Karpas-422 (cell line): Measurements from ENCODE around the gene SPTBN1. TPM values are rescaled to one million over a fixed set of nuclear protein-coding genes. Genes with fewer than 3 reads are reported as not detected.

ENCODE experiments used
- DNase-seq: peaks from one replicate; pipeline ENCODE4 v3.0.0-alpha.2; 2015
- H2AFZ ChIP-seq: fragments of 200-600 bp; sonication (generic); 2 replicates; pipeline ENCODE4 v1.6.1; 2014; ENCODE audit warnings: antibody characterized with exemption, low read length, mixed read lengths
- H3K27ac ChIP-seq: fragments of 200-600 bp; sonication (generic); 2 replicates; pipeline ENCODE4 v1.5.1; 2014; ENCODE audit warnings: mild to moderate bottlenecking, low read length, moderate library complexity
- H3K27me3 ChIP-seq: fragments of 200-600 bp; sonication (generic); 2 replicates; pipeline ENCODE4 v1.6.1; 2014; ENCODE audit warnings: low read length, mixed read lengths
- H3K36me3 ChIP-seq: fragments of 200-600 bp; sonication (generic); 2 replicates; pipeline ENCODE4 v1.6.1; 2014; ENCODE audit warnings: low read length, mixed read lengths; ENCODE audit not compliant: insufficient read depth
- H3K4me1 ChIP-seq: fragments of 200-600 bp; sonication (generic); 2 replicates; pipeline ENCODE4 v1.6.1; 2014; ENCODE audit warnings: mild to moderate bottlenecking, low read length, mixed read lengths
- H3K4me2 ChIP-seq: fragments of 200-600 bp; sonication (generic); 2 replicates; pipeline ENCODE4 v1.6.1; 2014; ENCODE audit warnings: low read length, low read depth, mild to moderate bottlenecking; ENCODE audit not compliant: poor library complexity, severe bottlenecking
- H3K4me3 ChIP-seq: fragments of 200-600 bp; sonication (generic); 2 replicates; pipeline ENCODE4 v1.5.1; 2014; ENCODE audit warnings: mild to moderate bottlenecking, antibody characterized with exemption, low read length, mixed read lengths
- H3K79me2 ChIP-seq: fragments of 200-600 bp; sonication (generic); 2 replicates; pipeline ENCODE4 v1.6.1; 2014; ENCODE audit warnings: mild to moderate bottlenecking, low read length, mixed read lengths
- H3K9ac ChIP-seq: fragments of 200-600 bp; sonication (generic); 2 replicates; pipeline ENCODE4 v1.6.0; 2014; ENCODE audit warnings: low read length
- H3K9me2 ChIP-seq: fragments of 200-600 bp; sonication (generic), shearing (Covaris generic); replicated peaks from 2 replicates; pipeline ENCODE4 v1.6.0; 2014; ENCODE audit warnings: mild to moderate bottlenecking, low read length, moderate library complexity; ENCODE audit not compliant: insufficient read depth
- H3K9me3 ChIP-seq: fragments of 300-700, 200-600 bp; sonication (generic); 2 replicates; pipeline ENCODE4 v1.6.1; 2014; ENCODE audit warnings: low read length, mixed read lengths
- H4K20me1 ChIP-seq: fragments of 200-600 bp; sonication (generic); 2 replicates; pipeline ENCODE4 v1.6.1; 2014; ENCODE audit warnings: mild to moderate bottlenecking, antibody characterized with exemption, low read length, low read depth; ENCODE audit not compliant: insufficient read depth
- total RNA-seq: library from RNA; depleted of rRNA; stranded (reverse); fragments of >200 nt; shearing (Covaris generic); gene quantifications from 2 replicates; pipeline ENCODE4 v1.2.3, GENCODE V29; 2014; ENCODE audit warnings: low replicate concordance

SPTBN1 gene
- total RNA-seq, 1 experiment from 2014 or later = 6.2 TPM

DNA sequence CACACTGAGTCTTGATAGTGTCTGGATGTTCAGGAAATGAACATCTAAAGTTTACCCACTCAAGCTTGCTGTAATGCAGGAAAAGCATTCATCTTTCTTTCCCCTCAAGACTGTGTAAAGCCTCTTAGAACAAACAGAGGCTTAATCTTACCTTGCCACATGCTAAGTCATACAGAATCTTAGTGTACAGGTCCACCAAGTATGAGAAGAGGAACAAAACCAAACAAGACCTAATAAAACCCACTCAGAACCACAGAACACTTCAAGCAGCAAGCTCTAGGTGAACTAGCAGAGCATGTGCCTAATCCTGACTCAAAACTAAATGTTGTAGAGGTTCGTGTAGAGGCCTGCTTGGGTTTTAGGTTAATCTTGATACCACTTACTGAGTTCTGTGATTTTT, 97.6 kb downstream of the SPTBN1 start:
- H3K27me3 ChIP-seq = no peaks in the 10 kb centered on the region
- H3K27ac ChIP-seq = no peak overlapping the region
- H4K20me1 ChIP-seq = no peaks in the 10 kb centered on the region
- no peak overlapping the region for H3K4me3 ChIP-seq
- H3K9me3 ChIP-seq = no peaks in the 10 kb centered on the region
- no peak overlapping the region for H3K9ac ChIP-seq
- DNase-seq = no peak
- H3K9me2 ChIP-seq = no peaks in the 10 kb centered on the region
- H3K79me2 ChIP-seq = no peaks in the 10 kb centered on the region
- H3K4me2 ChIP-seq = no peak overlapping the region
- H2AFZ ChIP-seq = no peak overlapping the region
- no peaks in the 10 kb centered on the region for H3K36me3 ChIP-seq
- peaks cover 17% of the 10 kb centered on the region for H3K4me1 ChIP-seq

DNA sequence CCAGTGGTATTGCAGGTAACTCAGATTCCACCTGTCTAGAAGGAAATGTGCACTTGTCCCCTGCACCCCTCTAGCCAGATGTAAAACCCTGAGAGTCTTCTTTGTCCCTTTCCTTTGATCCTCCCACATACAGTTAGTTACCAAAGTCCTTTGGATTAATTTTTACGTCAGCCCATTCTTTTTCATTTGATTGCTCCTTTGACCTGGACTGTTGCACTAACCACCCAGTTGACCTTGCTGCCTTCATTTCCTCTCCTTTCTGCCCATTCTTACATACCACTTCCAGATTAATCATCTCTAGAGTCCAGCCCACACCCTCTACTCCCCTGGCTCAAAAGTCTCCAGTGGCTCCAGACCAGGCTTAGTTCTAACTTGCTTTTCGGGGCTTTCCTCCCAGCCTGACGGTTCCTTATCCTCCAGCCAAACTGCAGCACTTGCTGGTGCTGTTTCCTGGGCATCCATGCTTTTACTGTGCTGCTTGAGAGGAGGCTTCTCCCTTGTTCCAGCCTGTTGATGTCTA, 99.3 kb downstream of the SPTBN1 start:
- no peak for DNase-seq
- Histone ChIP-seq H3K9me3 (no peaks in the 10 kb centered on the region), H3K4me3 (no peak overlapping the region), H3K27me3 (no peaks in the 10 kb centered on the region), H3K9me2 (no peaks in the 10 kb centered on the region), H3K9ac (no peak overlapping the region), H3K4me1 (peaks cover 33% of the 10 kb centered on the region), H3K27ac (no peak overlapping the region), H4K20me1 (no peaks in the 10 kb centered on the region), H3K79me2 (no peaks in the 10 kb centered on the region), H2AFZ (no peak overlapping the region), H3K4me2 (no peak overlapping the region), H3K36me3 (no peaks in the 10 kb centered on the region)

DNA sequence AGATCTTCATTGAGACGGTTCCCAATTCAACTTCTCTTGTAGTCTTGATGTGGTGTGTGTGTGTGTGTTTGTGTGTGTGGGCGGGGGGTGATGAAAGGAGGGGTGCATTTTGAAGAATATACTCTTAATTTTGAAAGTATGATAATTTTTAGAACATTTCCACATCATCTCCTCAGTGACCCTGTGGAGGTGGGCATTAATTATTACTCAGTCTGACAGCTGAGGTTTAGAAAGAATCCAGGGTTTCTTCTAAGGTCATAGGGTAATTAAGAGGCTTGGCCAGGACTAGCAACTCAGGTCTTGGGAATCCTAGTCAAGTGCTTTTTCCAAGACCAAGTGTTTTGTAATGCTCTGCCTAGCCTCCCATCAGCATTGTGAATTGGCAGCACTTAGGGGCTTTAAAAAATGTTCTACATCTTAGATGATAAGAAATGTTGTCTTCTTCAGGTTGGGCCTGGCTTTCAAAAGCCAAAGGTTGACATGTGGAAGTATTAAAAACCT, 100.5 kb downstream of the SPTBN1 start:
- Histone ChIP-seq H3K79me2 (no peaks in the 10 kb centered on the region), H4K20me1 (no peaks in the 10 kb centered on the region), H3K9me3 (no peaks in the 10 kb centered on the region), H2AFZ (no peak overlapping the region), H3K4me1 (peaks cover 43% of the 10 kb centered on the region), H3K27ac (no peak overlapping the region), H3K36me3 (no peaks in the 10 kb centered on the region), H3K27me3 (no peaks in the 10 kb centered on the region), H3K4me2 (no peak overlapping the region), H3K9me2 (no peaks in the 10 kb centered on the region), H3K4me3 (no peak overlapping the region), H3K9ac (no peak overlapping the region)
- DNase-seq = no peak

DNA sequence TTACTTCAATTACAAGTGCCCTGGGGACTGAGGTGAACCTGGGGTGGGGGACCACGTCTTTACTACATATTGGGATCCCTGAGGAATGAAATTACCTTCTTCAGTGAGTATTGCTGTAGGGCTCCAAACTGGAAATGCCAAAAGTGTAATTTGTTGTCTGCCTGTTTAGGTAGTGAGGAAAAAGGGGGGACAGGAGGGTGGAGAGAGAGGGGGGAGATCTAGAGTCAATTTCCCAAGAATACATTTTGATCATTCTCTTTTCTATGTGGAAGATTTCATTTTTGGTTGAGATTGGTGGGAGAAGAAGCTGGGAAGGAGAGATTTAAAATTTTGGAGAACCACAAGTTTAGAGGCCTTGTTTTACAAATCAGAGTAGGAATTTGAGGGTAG, 101.1 kb downstream of the SPTBN1 start:
- Histone ChIP-seq H2AFZ (peak overlapping the region; percentile 93), H3K79me2 (no peaks in the 10 kb centered on the region), H3K27ac (no peak overlapping the region)

DNA sequence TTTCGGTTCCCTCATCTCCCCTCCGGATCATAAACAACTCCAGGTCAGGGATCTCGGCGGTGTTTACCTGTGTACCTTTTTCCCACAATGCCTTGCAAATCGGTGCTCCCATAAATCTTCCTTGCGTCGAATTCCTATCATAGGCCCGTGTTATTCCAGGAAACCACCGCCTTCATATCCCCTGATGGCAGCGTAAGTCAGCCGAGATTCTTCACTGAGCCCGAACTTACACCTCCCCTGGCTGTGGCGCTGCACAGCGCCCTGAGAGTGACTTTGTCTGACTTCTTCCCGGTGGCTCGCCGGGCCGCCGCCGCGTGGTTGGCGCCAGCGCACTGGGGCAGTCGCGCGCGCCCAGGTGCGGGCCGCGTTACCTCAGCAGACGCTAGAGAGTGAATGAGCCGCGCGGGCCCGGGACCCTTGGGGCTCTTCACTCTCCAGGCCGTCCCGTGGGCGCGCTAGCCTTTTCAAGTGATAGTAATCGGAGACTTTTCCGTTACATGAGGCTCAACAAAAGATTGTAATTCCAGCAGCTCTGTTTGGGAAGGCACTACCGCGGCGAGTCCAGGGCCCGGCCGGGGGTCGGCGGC, 101.6 kb downstream of the SPTBN1 start:
- no peaks in the 10 kb centered on the region for H4K20me1 ChIP-seq
- no peaks in the 10 kb centered on the region for H3K9me2 ChIP-seq
- no peaks in the 10 kb centered on the region for H3K79me2 ChIP-seq
- H3K9ac ChIP-seq = peak overlapping the region; percentile 68
- DNase-seq = peak; percentile 74
- no peaks in the 10 kb centered on the region for H3K36me3 ChIP-seq
- H3K4me3 ChIP-seq = peak overlapping the region; percentile 82
- H3K27me3 ChIP-seq = no peaks in the 10 kb centered on the region
- H3K4me2 ChIP-seq = peak overlapping the region; percentile 100
- no peak overlapping the region for H3K27ac ChIP-seq
- peak overlapping the region; percentile 93 for H2AFZ ChIP-seq
- no peaks in the 10 kb centered on the region for H3K9me3 ChIP-seq
- peaks cover 43% of the 10 kb centered on the region for H3K4me1 ChIP-seq

More for the DNA sequence above, 101.1 kb downstream of the SPTBN1 start:
- no peak overlapping the region for H3K4me3 ChIP-seq
- peak overlapping the region; percentile 100 for H3K4me2 ChIP-seq
- no peak for DNase-seq
- no peak overlapping the region for H3K9ac ChIP-seq
- no peaks in the 10 kb centered on the region for H3K27me3 ChIP-seq
- no peaks in the 10 kb centered on the region for H4K20me1 ChIP-seq
- no peaks in the 10 kb centered on the region for H3K36me3 ChIP-seq
- H3K4me1 ChIP-seq = peaks cover 43% of the 10 kb centered on the region
- H3K9me3 ChIP-seq = no peaks in the 10 kb centered on the region
- H3K9me2 ChIP-seq = no peaks in the 10 kb centered on the region

DNA sequence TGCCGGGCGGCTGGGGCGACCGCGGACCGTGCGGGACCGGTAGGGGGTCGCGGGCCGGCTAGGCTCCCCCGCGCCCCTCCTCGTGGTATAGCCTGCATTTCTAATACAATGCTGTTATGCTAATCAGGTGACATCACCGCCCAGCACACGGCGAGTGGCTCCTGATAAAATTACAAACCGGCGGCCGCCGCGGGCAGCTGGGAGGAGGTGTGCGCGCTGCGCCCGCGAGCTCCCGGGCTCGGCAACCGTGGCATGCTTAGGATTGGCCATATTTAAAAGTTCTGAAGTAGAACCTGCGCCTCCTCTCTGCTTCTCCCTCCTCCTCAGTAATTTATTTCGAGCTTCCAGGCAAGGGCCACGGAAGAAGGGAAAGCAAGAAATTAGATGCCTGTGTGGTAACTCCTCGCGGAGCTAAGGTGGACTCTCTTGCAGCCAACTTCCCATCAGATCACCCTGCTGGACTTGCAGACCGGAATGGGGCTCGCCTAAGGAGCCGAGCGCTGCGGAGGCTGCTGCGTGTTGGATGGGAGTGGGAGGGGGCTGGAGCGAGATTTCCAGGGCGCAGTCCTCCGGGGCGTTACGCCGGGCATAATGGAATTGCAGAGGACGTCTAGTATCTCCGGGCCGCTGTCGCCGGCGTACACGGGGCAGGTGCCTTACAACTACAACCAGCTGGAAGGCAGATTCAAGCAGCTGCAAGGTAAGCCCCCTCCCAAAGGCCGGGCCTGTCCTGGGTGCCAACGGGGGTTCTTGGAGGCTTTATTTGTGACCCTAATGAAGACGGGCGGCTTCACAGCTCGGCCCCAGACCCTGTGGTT, 102.3 kb downstream of the SPTBN1 start:
- Histone ChIP-seq H3K9me2 (no peaks in the 10 kb centered on the region), H3K4me2 (peak overlapping the region; percentile 100), H3K27me3 (no peaks in the 10 kb centered on the region), H4K20me1 (no peaks in the 10 kb centered on the region), H2AFZ (peak overlapping the region; percentile 93), H3K4me3 (peak overlapping the region; percentile 82), H3K27ac (no peak overlapping the region), H3K4me1 (peaks cover 43% of the 10 kb centered on the region), H3K79me2 (no peaks in the 10 kb centered on the region), H3K9me3 (no peaks in the 10 kb centered on the region), H3K36me3 (no peaks in the 10 kb centered on the region), H3K9ac (peak overlapping the region; percentile 68)
- DNase-seq = peak; percentile 65

DNA sequence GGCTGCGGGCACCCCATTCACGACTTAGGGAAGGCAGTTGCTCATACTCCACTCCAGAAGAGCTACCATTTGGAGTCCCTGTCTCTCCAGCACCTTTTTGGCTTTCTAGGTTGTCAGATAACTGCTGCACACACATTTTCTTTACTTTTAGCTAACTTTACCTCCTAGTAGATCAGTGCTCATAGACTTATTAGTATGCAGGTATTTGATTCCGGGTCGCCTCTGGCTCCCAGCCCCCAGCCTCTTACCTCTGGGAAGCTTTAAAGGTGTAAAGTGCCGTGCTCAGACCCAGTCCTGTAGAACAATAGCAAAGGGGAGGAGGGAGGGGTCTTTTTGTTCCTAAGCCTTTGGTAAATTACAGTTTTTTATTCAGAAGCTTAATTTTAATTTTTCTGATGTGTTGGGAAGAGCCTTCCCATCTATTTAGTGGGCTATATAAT, 102.9 kb downstream of the SPTBN1 start:
- peak; percentile 67 for DNase-seq
- Histone ChIP-seq H3K4me1 (peaks cover 43% of the 10 kb centered on the region), H4K20me1 (no peaks in the 10 kb centered on the region), H3K27me3 (no peaks in the 10 kb centered on the region), H3K9me2 (no peaks in the 10 kb centered on the region), H3K9me3 (no peaks in the 10 kb centered on the region), H3K4me2 (peak overlapping the region; percentile 100), H3K36me3 (no peaks in the 10 kb centered on the region), H3K9ac (peak overlapping the region; percentile 68), H3K79me2 (no peaks in the 10 kb centered on the region), H3K4me3 (peak overlapping the region; percentile 82), H3K27ac (no peak overlapping the region), H2AFZ (peak overlapping the region; percentile 93)

DNA sequence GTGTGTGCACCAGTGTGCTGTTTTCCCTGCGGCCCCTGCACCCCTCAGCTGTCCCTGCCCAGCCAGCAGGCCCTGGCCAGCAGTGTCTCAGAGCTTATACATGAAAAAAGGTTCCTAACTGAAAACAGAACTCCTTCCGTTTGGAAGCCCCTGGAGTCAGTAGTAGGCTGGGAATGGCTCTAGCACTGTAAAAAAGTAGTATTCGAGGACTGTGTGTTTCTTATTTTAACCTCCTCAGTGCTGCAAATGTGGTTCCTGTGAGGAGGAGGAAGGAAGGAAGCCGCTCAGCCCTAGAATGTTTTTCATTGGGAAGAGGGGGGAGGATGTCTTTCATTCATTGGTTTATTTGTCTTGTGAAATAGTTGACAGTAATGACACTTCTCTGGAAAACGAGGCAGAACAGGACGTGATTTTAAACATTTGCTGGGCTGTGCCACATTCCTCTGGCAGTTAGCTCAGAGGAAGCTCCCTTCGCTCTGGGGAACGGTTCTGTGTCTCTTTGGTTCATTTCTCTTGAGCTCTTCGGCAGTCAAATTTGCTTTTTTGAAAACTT, 103.5 kb downstream of the SPTBN1 start:
- Histone ChIP-seq H4K20me1 (no peaks in the 10 kb centered on the region), H3K79me2 (no peaks in the 10 kb centered on the region), H3K9ac (peak overlapping the region; percentile 68), H3K27ac (no peak overlapping the region), H3K36me3 (no peaks in the 10 kb centered on the region), H2AFZ (peak overlapping the region; percentile 25; the same call in 1 of the 2 replicates), H3K4me1 (peaks cover 43% of the 10 kb centered on the region), H3K9me2 (no peaks in the 10 kb centered on the region), H3K4me2 (peak overlapping the region; percentile 100), H3K27me3 (no peaks in the 10 kb centered on the region), H3K9me3 (no peaks in the 10 kb centered on the region), H3K4me3 (peak overlapping the region; percentile 82)
- DNase-seq = no peak
